Spleen (tissue), 11 donors: Measurements from ENCODE around the gene GLG1. TPM values are rescaled to one million over a fixed set of nuclear protein-coding genes. Genes with fewer than 3 reads are reported as not detected.
A peak's percentile ranks its signal among the peaks of the same experiment; 100 is the strongest.
"Not testable (repeated sequence)": the region's sequence is repeated elsewhere in the genome, so short reads cannot be mapped to it uniquely, and the experiment has no call there.

Experiments used
- DNase-seq: peaks from one replicate; pipeline ENCODE4 v3.0.0-alpha.2; 2020
- H3K27ac ChIP-seq, 8 donors: fragments of 200-600 bp; sonication (generic) in 7 of 8; 1 replicate in 4 of 8; 2 replicates in 4 of 8; pipeline versions ENCODE4 v1.5.0 to v1.8.0; 2016 to 2021; ENCODE audit warnings: inconsistent platforms in 4 of 8, mild to moderate bottlenecking in 4 of 8, moderate library complexity in 1 of 8
- H3K27me3 ChIP-seq, 7 donors: fragments of 200-600 bp; sonication (generic) in 6 of 7; replicated peaks in 1 of 7; 1 replicate in 4 of 7; 2 replicates in 3 of 7; pipeline versions ENCODE4 v1.5.0 to v1.8.0; 2016 to 2021; ENCODE audit warnings: inconsistent platforms in 3 of 7, mild to moderate bottlenecking in 1 of 7
- H3K36me3 ChIP-seq, 6 donors: fragments of 200-600 bp; sonication (generic) in 5 of 6; 1 replicate in 4 of 6; 2 replicates in 2 of 6; pipeline versions ENCODE4 v1.5.0 to v1.8.0; 2016 to 2021; ENCODE audit warnings: inconsistent platforms in 2 of 6
- H3K4me1 ChIP-seq, 6 donors: fragments of 200-600 bp; sonication (generic) in 5 of 6; 1 replicate in 3 of 6; 2 replicates in 3 of 6; pipeline versions ENCODE4 v1.5.0 to v1.8.0; 2016 to 2021; ENCODE audit warnings: inconsistent platforms in 3 of 6
- H3K4me3 ChIP-seq, 8 donors: fragments of 200-600 bp; sonication (generic) in 7 of 8; 1 replicate in 4 of 8; 2 replicates in 4 of 8; pipeline versions ENCODE4 v1.5.0 to v1.8.0; 2016 to 2021; ENCODE audit warnings: inconsistent platforms in 4 of 8, mild to moderate bottlenecking in 4 of 8, moderate library complexity in 2 of 8
- H3K9me3 ChIP-seq, 8 donors: fragments of 200-600 bp; sonication (generic) in 7 of 8; 1 replicate in 4 of 8; 2 replicates in 4 of 8; pipeline versions ENCODE4 v1.5.0 to v1.8.0; 2016 to 2021; ENCODE audit warnings: inconsistent platforms in 4 of 8
- WGBS, 5 donors: extraction: QIAGEN DNeasy Blood & Tissue Kit in 3 of 5; methylation state at CpG; one replicate each; pipeline versions ENCODE4 v1.1.5 to v1.1.7; 2013 to 2018; 5-methylcytosine and 5-hydroxymethylcytosine counted together
- intact Hi-C: fragments of 100-400 bp; cut with DNase I; formaldehyde crosslinking; loops from one replicate; pipeline ENCODE4 v1.15.0; 2023; ENCODE audit warnings: low total_unique reads
- polyA plus RNA-seq, 3 donors: library from polyadenylated mRNA; stranded (reverse); fragments of 200-250 nt; gene quantifications; one replicate each; pipeline ENCODE4 v1.2.1, GENCODE V29; 2013
- total RNA-seq, 7 donors: library from RNA; depleted of rRNA in 3 of 7; stranded (reverse); fragments of >200 nt in 3 of 7; fragmentation: NEBNext Ultra II Directional in 4 of 7; extraction: Animal tissue kit (Norgen Biotek cat#: 25700) in 4 of 7; gene quantifications; one replicate each; pipeline versions ENCODE4 v1.1.0 to v1.2.1, GENCODE V29; 2016 to 2021
- donor health status: healthy with polysubstance abuse.
- donor health status: DM: no; HTN: no; CAD: no; lungs with moderate emphysema.
- donor health status: DM: no; HTN: no; CAD: no.
- donor health status: Bipolar disorder and iron deficiency.
- donor health status: healthy.
- donor health status: DM: no; HTN: no; CAD: no.
- donor health status: DM: yes; HTN: yes; CAD: no.

GLG1 gene
- total and polyA plus RNA-seq, 10 donors = 14.6 to 124 (median 101) TPM

GRCh38 chr16:74417897-74418296 lies 189.0 kb downstream of the GLG1 start:
- H3K4me1 ChIP-seq, H3K27ac ChIP-seq, intact Hi-C loops, H3K27me3 ChIP-seq, H3K36me3 ChIP-seq, DNase-seq, H3K4me3 ChIP-seq, H3K9me3 ChIP-seq: not testable (repeated sequence)
- WGBS, 5 donors = 86 to 94% (median 91%) methylated on average over 1 to 13 of the region's 15 CpGs

- intact Hi-C loops, H3K36me3 ChIP-seq, H3K4me1 ChIP-seq, H3K9me3 ChIP-seq, H3K27ac ChIP-seq, H3K27me3 ChIP-seq, H3K4me3 ChIP-seq: not testable (repeated sequence)
- 81 to 91% (median 86%) methylated on average over 7 of the region's 7 CpGs for WGBS, 5 donors
- DNase-seq = peak; percentile 43
Measured at GRCh38 chr16:74413920-74414319, 193.0 kb downstream of the GLG1 start.

GRCh38 chr16:74413485-74413884 lies 193.4 kb downstream of the GLG1 start:
- intact Hi-C loops, H3K36me3 ChIP-seq, H3K4me3 ChIP-seq, H3K9me3 ChIP-seq, H3K27me3 ChIP-seq, H3K27ac ChIP-seq, H3K4me1 ChIP-seq: not testable (repeated sequence)
- WGBS, 5 donors = 84 to 98% (median 91%) methylated on average over 3 to 9 of the region's 9 CpGs
- peak; percentile 63 for DNase-seq

- H3K9me3 ChIP-seq, H3K36me3 ChIP-seq, intact Hi-C loops, H3K4me3 ChIP-seq, H3K4me1 ChIP-seq, H3K27ac ChIP-seq, H3K27me3 ChIP-seq: not testable (repeated sequence)
- peak; percentile 64 for DNase-seq
- 84 to 95% (median 86%) methylated on average over 4 to 7 of the region's 10 CpGs; no CpG with 5 or more reads in 1 of the 5 donors for WGBS, 5 donors
Measured at GRCh38 chr16:74412775-74413390, 194.0 kb downstream of the GLG1 start.

- 70 to 85% (median 78%) methylated on average over 4 to 5 of the region's 13 CpGs for whole genome bisulfite sequencing, 5 donors
- H3K4me1 ChIP-seq, H3K4me3 ChIP-seq, H3K27me3 ChIP-seq, H3K27ac ChIP-seq, H3K9me3 ChIP-seq, H3K36me3 ChIP-seq, intact Hi-C loops: not testable (repeated sequence)
- peak; percentile 64 for DNase-seq
Measured at GRCh38 chr16:74412138-74412774, 194.7 kb downstream of the GLG1 start.

GRCh38 chr16:74410981-74411380 lies 195.9 kb downstream of the GLG1 start:
- peak; percentile 72 for DNase-seq
- WGBS, 5 donors = 81 to 93% (median 87%) methylated on average over 6 to 9 of the region's 9 CpGs; no CpG with 5 or more reads in 1 of the 5 donors

GRCh38 chr16:74410057-74410957 lies 196.6 kb downstream of the GLG1 start:
- WGBS, 5 donors = 74 to 89% (median 86%) methylated on average over 6 to 10 of the region's 18 CpGs
- intact Hi-C loops, H3K36me3 ChIP-seq, H3K4me3 ChIP-seq, H3K27me3 ChIP-seq, H3K9me3 ChIP-seq, H3K4me1 ChIP-seq, H3K27ac ChIP-seq: not testable (repeated sequence)
- peak; percentile 77 for DNase-seq

More at GRCh38 chr16:74410981-74411380, 195.9 kb downstream of the GLG1 start:
- H3K4me3 ChIP-seq, intact Hi-C loops, H3K4me1 ChIP-seq, H3K36me3 ChIP-seq, H3K9me3 ChIP-seq, H3K27ac ChIP-seq, H3K27me3 ChIP-seq: not testable (repeated sequence)

- H3K4me3 ChIP-seq, H3K9me3 ChIP-seq, H3K4me1 ChIP-seq, H3K27ac ChIP-seq, H3K27me3 ChIP-seq, H3K36me3 ChIP-seq, intact Hi-C loops: not testable (repeated sequence)
- DNase-seq = peak; percentile 78
- WGBS, 5 donors = 85 to 94% (median 92%) methylated on average over 2 to 13 of the region's 15 CpGs
Measured at GRCh38 chr16:74409185-74409981, 197.5 kb downstream of the GLG1 start.
